ENCODE measurements around the gene SNPH. TPM values are rescaled to one million over a fixed set of nuclear protein-coding genes. Genes with fewer than 3 reads are reported as not detected.

SNPH gene
- total RNA-seq, 6 donors from 2014 or later = 1.0 to 17.3 (median 2.4) TPM

DNA sequence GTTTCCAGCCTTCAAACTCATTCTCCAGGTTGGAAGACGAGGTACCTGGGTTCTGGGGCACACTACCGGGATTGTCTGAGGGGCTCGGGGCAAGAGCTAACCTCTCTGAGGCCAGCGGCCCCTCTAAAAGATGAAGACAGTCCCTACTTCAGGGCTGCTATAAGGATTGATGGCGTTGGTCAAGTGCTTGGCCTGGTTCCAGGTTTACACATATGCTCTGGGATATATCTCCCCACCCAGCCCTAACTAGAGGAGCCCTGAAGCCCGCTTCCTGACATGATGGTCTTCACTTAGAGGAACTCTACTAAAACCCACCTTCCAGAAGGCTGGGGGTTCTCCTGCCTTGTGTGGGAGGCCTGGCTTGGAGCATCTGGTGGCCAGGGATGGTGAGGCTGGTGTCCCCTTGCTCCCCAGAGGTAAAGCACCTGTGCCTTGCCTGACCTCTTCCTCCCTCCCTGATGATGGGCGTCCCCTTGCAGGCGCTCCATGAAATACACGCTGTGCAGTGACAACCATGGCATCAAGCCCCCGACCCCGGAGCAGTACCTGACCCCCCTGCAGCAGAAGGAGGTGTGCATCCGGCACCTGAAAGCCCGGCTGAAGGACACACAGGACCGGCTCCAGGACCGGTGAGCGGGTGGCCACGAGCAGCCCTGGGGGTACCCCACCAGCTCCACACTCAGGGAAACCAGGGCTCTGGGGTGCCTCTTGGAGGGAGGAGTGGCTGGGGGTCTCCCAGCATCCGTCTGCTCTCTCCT is 34.2 kb downstream of the SNPH start:
- no peaks in the 10 kb centered on the region for H3K27me3 ChIP-seq
- TF ChIP-seq EP300 (IDR thresholded peaks at IDR 0.05) (no peak), POLR2AphosphoS5 (IDR thresholded peaks at IDR 0.05) (no peak), POLR2A (IDR thresholded peaks at IDR 0.05) (no peak)
- TF ChIP-seq, protein P1, sequence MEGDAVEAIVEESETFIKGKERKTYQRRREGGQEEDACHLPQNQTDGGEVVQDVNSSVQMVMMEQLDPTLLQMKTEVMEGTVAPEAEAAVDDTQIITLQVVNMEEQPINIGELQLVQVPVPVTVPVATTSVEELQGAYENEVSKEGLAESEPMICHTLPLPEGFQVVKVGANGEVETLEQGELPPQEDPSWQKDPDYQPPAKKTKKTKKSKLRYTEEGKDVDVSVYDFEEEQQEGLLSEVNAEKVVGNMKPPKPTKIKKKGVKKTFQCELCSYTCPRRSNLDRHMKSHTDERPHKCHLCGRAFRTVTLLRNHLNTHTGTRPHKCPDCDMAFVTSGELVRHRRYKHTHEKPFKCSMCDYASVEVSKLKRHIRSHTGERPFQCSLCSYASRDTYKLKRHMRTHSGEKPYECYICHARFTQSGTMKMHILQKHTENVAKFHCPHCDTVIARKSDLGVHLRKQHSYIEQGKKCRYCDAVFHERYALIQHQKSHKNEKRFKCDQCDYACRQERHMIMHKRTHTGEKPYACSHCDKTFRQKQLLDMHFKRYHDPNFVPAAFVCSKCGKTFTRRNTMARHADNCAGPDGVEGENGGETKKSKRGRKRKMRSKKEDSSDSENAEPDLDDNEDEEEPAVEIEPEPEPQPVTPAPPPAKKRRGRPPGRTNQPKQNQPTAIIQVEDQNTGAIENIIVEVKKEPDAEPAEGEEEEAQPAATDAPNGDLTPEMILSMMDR (IDR thresholded peaks at IDR 0.05) = no peak
- H3K36me3 ChIP-seq = peaks cover 0 to 19% (median 5%) of the 10 kb centered on the region in 4 donors
- H3K27ac ChIP-seq = no peak overlapping the region
- WGBS, 2 donors = 83 to 91% methylated on average over 5 to 18 of the region's 18 CpGs
- H3K9me3 ChIP-seq = no peaks in the 10 kb centered on the region
- peaks cover 0 to 3% (median 1%) of the 10 kb centered on the region in 4 donors for H3K4me1 ChIP-seq
- DNase-seq = peak in 1 of 2 donors; percentile 52
- no peak for ATAC-seq (ENCODE audit: low FRiP score in 2 of 2)
- H3K4me3 ChIP-seq = no peak overlapping the region

DNA sequence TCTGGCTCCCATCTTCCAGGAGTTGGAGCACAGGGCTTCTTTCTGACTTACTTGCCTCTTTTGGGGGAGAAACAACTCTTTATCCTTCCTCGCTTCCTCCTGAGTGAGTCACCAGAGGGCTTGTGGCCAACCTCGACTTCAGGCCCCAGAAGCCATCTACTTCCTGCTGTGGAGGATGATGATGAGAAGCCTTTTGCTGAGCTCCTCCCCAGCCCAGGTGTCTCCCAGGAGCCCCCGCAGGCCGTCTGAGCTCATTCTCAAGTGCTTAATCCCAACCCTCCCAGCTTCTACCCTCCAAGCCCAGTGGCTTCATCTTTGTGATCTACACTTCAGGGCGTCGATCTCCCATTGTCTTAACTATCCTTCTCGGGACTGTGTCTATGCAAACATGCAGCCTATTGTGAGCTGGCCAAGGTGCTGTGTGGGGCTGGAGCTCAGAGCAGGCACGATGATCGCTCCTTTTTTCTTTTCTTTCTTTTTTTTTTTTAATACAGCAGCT is 35.0 kb downstream of the SNPH start:
- DNase-seq = no peak
- 63 to 69% methylated on average over 9 of the region's 9 CpGs for WGBS, 2 donors
- TF ChIP-seq POLR2AphosphoS5 (IDR thresholded peaks at IDR 0.05) (no peak), EP300 (IDR thresholded peaks at IDR 0.05) (no peak), POLR2A (IDR thresholded peaks at IDR 0.05) (no peak)
- TF ChIP-seq, protein P1 (IDR thresholded peaks at IDR 0.05) = no peak
- H3K27me3 ChIP-seq = no peaks in the 10 kb centered on the region
- no peak for ATAC-seq (ENCODE audit: low FRiP score in 2 of 2)
- H3K9me3 ChIP-seq = no peaks in the 10 kb centered on the region
- H3K4me1 ChIP-seq = peaks cover 0 to 3% (median 1%) of the 10 kb centered on the region in 4 donors
- no peak overlapping the region for H3K27ac ChIP-seq
- peaks cover 0 to 26% (median 8%) of the 10 kb centered on the region in 4 donors for H3K36me3 ChIP-seq
- H3K4me3 ChIP-seq = no peak overlapping the region

DNA sequence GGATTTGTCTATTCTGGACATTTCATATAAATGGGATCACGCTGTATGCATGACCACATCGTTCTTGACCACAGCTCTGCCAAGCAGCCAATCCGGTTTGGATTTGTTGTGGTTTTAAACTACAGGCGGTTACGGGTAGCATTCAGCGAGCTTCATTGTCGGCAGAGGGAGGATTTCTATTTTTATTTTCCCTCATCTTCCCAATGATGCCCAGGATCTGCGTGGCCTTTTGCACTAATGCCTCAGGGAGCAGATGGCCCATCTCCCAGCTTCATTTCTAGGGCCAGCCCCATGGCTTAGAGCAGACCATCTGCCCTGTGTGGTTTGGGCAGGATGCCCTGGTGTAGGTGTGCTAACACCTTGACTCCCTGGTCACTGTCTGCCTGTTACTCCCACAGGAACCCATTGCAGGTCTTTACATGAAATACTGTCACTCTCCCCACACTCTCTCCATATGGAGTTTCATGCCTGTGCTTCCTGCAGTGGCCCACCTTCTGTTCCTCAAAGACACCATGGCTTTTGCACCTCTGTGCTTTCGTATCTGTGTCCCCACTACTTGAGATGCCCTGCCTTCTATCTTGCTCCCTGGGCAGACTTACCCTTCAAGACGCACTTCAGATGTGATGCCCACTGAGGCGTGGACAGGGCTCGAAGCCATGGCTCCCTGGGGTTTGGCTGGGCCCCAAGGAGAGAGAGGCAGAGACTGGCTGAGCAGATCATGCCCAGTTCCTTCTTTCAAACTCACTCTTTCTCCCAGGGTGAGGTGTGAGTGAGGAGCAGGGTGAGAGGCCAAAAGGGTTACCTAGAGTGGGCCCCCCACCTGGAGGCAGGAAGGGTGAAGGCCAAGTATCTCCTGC is 36.8 kb downstream of the SNPH start:
- DNase-seq = no peak
- no peak overlapping the region for H3K27ac ChIP-seq
- peak in 1 of 2 donors; percentile 3 for ATAC-seq (ENCODE audit: low FRiP score in 2 of 2)
- H3K36me3 ChIP-seq = peaks cover 0 to 33% (median 8%) of the 10 kb centered on the region in 4 donors
- TF ChIP-seq EP300 (IDR thresholded peaks at IDR 0.05) (no peak), POLR2A (IDR thresholded peaks at IDR 0.05) (no peak), POLR2AphosphoS5 (IDR thresholded peaks at IDR 0.05) (no peak)
- TF ChIP-seq, protein P1 (IDR thresholded peaks at IDR 0.05) = no peak
- H3K4me3 ChIP-seq = no peak overlapping the region
- no peaks in the 10 kb centered on the region for H3K9me3 ChIP-seq
- H3K27me3 ChIP-seq = no peaks in the 10 kb centered on the region
- 70 to 90% methylated on average over 9 to 12 of the region's 12 CpGs for WGBS, 2 donors
- peaks cover 0 to 3% (median 1%) of the 10 kb centered on the region in 4 donors for H3K4me1 ChIP-seq

DNA sequence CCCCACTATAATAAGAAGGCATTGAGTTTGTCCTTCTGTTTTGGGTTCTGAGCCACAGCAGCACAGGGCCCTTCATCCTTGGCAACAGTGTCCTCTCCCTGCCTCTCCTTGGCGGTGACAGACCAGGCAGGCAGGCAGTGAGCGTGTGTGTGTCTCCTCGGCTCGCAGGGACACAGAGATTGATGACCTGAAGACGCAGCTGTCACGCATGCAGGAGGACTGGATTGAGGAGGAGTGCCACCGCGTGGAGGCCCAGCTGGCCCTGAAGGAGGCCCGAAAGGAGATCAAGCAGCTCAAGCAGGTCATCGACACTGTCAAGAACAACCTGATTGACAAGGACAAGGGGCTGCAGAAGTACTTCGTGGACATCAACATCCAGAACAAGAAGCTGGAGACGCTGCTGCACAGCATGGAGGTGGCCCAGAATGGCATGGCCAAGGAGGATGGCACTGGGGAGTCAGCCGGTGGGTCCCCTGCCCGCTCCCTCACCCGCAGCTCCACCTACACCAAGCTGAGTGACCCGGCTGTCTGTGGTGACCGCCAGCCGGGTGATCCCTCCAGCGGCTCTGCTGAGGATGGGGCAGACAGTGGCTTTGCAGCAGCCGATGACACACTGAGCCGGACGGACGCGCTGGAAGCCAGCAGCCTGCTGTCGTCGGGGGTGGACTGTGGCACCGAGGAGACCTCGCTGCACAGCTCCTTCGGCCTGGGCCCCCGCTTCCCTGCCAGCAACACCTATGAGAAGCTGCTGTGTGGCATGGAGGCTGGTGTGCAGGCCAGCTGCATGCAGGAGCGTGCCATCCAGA is 38.8 kb downstream of the SNPH start:
- Histone ChIP-seq H3K36me3 (peaks cover 0 to 33% (median 8%) of the 10 kb centered on the region in 4 donors), H3K4me3 (no peak overlapping the region), H3K9me3 (no peaks in the 10 kb centered on the region), H3K27me3 (no peaks in the 10 kb centered on the region), H3K4me1 (no peaks in the 10 kb centered on the region), H3K27ac (no peak overlapping the region)
- ATAC-seq (ENCODE audit: low FRiP score in 2 of 2) = no peak
- 72 to 81% methylated on average over 8 to 31 of the region's 31 CpGs for WGBS, 2 donors
- TF ChIP-seq EP300 (IDR thresholded peaks at IDR 0.05) (no peak), POLR2AphosphoS5 (IDR thresholded peaks at IDR 0.05) (no peak), POLR2A (IDR thresholded peaks at IDR 0.05) (no peak)
- TF ChIP-seq, protein P1 (IDR thresholded peaks at IDR 0.05) = no peak
- DNase-seq = peak in 1 of 2 donors; percentile 77

All from upper lobe of left lung (tissue), 6 donors.